Endometrial microvascular endothelial cells (primary cell): ENCODE measurements around the gene TMTC1. TPM values are rescaled to one million over a fixed set of nuclear protein-coding genes. Genes with fewer than 3 reads are reported as not detected.

Source experiments
- in situ Hi-C: cut with HindIII; loops from 2 replicates; pipeline ENCODE4 v1.10.0; 2017; ENCODE audit warnings: low sequenced_read_pairs, low pct_unique_long_range_greater_than_20kb; ENCODE audit errors: inconsistent ontology term
- total RNA-seq: library from RNA; depleted of rRNA; stranded (reverse); fragments of >200 nt; gene quantifications from one replicate; pipeline ENCODE4 v1.2.3, GENCODE V29; 2015; ENCODE audit errors: inconsistent ontology term

The TMTC1 gene
- total RNA-seq, 1 donor from 2014 or later: 13.7 TPM

DNA sequence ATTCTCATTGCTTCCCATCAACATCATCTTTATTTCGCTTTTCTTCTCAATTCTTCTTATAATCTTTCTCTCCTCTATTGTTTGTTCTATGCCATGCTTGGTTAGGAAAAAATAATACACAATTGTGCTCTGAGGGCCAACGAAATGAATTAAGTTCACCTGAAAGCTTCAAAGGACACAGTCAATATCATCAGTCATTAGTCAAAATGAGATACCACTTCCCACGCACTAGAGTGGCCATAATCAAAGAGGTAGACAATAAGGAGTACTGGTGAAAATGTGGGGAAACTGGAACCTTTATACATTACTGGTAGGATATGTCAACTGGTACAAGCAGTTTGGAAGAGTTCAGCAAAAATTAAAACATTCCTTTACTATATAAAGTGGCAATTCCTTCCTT is 91.5 kb downstream of the TMTC1 start:
- in situ Hi-C loops: no loop called here

GRCh38 chr12:29691161-29691854 is 92.4 kb downstream of the TMTC1 start:
- in situ Hi-C loops: no loop called here

DNA sequence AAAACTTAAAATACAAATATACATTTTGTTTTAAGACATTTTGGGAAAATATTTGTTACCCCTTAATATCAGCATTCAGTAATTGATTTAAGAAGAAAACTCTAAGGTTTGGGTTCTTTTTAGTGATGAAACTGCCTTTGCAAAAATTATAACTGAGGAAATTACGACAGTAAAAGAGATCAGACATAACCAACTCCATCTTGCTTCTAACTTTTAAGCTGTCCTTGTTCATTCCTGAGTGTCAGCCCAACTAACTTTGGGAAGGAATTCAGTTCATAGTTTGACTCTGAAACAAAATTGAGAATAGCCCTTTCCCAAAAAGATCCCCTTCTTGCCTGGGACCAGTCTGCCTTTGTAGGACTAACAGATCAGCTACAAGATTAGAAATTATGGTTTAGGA is 93.0 kb downstream of the TMTC1 start:
- in situ Hi-C loops: no loop called here

DNA sequence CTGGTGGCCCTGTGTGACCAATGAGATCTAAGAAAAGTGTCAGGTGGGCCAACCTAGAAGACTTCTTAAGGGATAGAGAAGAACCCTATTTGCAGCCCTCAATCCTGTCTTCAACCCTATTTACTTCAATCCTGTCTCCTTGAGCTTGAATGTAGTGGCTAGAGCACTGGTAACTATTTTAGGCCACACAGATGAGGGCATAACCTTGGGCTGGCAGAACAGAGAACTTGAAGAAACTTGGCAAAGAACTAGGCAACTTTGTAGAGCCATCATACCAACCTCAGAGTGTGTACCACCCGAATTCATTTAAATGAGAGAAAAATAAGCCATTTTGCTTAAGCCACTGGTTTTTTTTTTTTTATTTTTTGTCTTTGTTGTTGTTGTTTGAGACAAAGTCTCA is 94.8 kb downstream of the TMTC1 start:
- in situ Hi-C loops: no loop called here

DNA sequence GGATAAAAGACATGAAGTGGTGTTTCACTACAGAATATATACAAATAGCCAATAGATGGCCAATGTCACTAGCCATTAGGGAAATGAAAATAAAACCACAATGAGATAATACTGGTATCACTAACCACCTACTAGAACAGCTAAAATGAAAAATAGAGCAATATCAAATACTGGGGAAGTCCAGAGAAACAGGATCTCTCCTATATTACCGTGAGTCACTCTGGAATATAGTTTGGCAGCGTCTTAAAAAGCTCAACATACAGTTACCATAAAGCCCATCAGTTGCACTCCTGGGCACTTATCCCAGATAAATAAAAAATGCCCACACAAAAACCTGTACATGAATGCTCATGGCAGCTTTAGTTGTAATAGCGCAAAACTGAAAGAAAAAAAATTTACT is 101.7 kb downstream of the TMTC1 start:
- in situ Hi-C loops: no loop called here

- in situ Hi-C loops: no loop called here
Measured at GRCh38 chr12:29681370-29681769, 102.4 kb downstream of the TMTC1 start.

- in situ Hi-C loops: no loop called here
Measured at GRCh38 chr12:29676676-29677075, 107.1 kb downstream of the TMTC1 start.

DNA sequence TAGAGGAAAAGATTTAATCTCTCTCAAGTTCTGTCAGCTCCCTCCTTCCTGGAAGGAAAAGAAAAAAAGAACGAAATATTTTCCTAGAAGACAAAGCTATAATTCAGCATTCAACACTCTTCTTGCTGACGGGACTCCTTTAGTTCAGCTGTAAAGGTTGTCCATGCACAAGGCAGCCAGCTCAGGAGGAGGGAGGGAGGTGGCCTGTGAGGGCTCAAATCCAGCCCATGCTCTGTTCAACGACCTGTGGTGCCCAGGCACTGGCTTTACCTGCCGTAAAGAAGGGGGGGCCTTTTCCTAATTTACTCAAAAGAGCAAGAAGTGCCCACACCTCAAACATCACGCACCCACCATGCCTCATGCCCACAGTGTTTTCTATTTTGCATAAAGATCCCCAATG is 109.3 kb downstream of the TMTC1 start:
- in situ Hi-C loops: no loop called here

DNA sequence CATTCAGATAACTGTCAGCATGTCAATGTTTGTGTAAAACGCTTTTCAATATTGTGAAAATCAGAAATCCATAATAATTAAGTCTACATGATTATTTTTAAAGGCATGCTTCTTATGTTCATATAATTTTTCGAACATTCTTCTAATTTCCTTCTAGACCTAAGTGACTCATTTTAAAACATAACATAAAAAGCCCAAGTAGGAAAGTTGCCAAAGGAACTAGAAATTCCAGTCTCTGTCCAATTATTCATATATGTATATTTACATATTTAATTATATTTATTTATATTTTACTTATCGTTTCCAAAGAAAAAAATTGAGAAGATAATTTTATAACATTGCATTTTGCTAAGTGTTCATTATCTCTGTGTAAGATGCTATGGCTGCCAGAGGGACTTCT is 110.4 kb downstream of the TMTC1 start:
- in situ Hi-C loops: no loop called here

DNA sequence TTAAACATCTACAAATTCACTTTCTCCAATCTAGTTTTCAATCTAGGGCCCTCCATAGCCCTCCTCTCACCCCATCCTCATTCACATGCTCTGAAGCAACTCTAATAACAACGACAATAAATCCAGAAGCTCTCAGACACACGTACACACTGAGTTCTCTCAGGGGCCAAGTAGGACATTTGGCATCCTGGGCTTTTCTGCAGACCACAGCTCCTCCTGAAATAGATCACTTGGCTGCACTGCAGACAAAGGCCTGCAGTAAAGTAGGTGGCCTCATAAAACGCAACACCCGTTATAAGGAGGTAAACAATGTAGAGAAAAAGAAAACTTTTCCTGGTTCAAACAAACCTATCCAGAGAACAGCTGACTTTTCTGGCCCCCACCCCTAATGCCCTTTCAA is 111.2 kb downstream of the TMTC1 start:
- in situ Hi-C loops: no loop called here

GRCh38 chr12:29671742-29672141 is 112.0 kb downstream of the TMTC1 start:
- in situ Hi-C loops: no loop called here

DNA sequence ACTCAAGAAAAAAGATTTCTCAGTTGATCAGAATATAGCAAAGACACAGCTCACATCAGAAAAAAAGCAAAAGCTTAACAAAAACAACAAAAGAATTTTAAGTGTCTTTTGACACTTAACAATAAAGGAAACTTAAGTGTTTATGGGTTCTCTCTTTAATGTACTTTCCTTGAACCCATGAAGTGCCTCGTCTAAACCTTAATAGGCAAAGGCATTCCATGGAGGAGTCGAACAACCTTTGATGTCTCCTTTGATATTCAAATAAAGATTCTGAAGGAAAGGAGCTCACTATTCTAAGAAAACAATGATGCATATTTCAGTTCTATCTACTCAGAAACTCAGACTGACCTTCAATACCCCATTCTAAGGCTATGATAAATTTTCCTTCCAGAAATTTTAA is 116.7 kb downstream of the TMTC1 start:
- in situ Hi-C loops: no loop called here

DNA sequence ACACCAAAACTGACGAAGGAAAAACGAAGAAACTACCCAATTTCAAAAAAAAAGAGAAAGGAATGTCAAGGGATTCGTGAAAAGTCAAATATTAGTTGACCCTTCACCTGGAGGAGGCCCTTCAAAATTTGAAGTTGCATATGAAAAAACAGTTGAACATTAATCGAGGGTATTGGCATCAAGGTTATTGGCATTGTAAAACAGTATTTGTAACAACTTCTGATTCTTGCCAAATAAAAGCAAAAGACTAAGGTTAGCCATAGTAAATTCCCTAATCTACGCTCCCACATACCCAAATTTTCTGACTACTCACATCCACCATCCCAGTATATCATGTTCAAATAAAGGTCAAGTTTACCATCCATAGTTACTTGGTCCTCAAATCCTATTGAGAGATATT is 118.6 kb downstream of the TMTC1 start:
- in situ Hi-C loops: no loop called here

GRCh38 chr12:29662734-29663323 is 120.9 kb downstream of the TMTC1 start:
- in situ Hi-C loops: no loop called here

DNA sequence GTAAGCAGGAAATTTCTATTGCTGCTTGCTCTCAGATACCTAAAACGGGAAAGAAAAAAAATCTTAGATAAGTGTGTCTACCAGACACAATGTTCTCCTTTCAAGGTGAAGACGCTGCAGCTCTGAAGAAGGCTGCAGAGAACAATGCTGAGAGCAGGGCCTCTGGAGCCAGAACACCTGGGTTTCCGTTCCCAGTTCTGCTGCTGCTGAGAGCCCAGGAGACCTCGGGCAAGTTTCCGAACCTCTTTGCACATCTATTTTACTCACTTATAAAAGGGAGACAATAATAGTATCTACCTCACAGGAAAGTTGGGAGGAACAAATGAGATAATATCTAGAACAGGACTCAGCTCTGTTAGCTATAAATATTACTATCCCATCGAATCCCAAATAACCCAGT is 122.9 kb downstream of the TMTC1 start:
- in situ Hi-C loops: no loop called here

- in situ Hi-C loops: no loop called here
Measured at GRCh38 chr12:29656762-29657538, 126.8 kb downstream of the TMTC1 start.

DNA sequence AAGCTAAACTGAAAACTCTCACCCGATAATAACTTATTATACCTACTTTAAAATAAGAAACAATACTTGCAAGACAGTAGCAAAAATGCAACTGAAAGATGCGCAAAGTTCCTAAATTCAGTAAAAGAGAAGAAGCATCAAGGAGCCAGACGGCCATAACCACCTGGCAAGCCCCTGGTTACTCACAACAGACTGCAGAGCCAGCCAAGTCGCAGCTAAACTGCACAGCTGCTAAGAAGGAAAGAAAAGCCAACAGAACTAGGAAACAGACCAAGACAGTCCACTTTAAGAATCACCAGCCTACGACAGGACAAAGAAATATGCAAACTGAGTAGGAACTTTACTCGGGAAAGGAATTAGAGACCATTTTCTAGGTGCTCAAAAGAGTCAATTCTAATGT is 127.9 kb downstream of the TMTC1 start:
- in situ Hi-C loops: no loop called here

DNA sequence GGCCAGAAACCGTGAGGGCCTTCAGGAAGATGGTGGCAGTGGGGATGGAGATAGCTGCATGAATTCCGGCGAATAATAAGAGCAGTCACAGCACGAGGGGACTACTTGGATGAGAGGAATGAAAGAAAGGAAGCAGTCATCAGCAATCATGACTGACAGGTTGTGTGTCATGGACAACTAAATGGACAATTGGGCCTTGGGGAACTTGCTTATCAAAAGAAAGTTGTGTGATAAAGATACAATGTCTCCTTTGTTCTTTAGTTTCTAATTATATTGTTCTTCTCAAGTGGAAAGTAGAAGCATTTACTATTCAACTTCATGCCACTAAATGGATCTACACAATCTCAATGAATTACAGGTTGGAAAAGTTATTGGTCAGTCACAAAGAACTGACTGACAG is 130.5 kb downstream of the TMTC1 start:
- in situ Hi-C loops: no loop called here

DNA sequence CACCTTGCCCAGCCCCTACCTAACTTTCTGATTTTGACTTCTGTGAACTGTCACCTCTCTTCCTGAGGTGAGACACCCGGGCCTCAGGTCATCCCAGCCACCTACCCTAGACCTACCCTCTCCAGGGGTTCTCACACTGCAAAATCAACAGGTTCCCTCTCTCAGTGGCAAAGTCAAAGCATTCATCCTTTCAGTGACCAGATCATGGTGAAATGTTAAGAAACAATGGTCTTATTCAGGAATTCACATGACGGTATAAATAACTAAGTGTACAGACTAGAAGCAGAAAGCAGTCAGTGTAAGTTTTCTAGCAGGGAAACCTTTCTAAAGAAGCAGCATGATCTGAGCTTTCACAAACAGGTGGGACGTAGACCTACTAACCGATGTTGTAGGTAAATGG is 133.4 kb downstream of the TMTC1 start:
- in situ Hi-C loops: no loop called here

- in situ Hi-C loops: no loop called here
Measured at GRCh38 chr12:29649722-29650121, 134.0 kb downstream of the TMTC1 start.
